ENCODE results near the gene SHC3. TPM values are rescaled to one million over a fixed set of nuclear protein-coding genes. Genes with fewer than 3 reads are reported as not detected.

Gene SHC3
- total RNA-seq, 1 donor from 2014 or later: 0.83 TPM

- Mint-ChIP-seq H3K36me3 (ENCODE audit: unreplicated experiment) (peaks cover 13% of the 10 kb centered on the region), H3K4me3 (ENCODE audit: unreplicated experiment) (no peak overlapping the region), H3K27ac (ENCODE audit: unreplicated experiment) (no peak overlapping the region), H3K4me1 (ENCODE audit: low read depth, unreplicated experiment) (no peaks in the 10 kb centered on the region), H3K9me3 (ENCODE audit: unreplicated experiment) (no peaks in the 10 kb centered on the region), H3K27me3 (ENCODE audit: unreplicated experiment) (peaks cover 3% of the 10 kb centered on the region)
- no peak for DNase-seq
- TF ChIP-seq, protein P1, sequence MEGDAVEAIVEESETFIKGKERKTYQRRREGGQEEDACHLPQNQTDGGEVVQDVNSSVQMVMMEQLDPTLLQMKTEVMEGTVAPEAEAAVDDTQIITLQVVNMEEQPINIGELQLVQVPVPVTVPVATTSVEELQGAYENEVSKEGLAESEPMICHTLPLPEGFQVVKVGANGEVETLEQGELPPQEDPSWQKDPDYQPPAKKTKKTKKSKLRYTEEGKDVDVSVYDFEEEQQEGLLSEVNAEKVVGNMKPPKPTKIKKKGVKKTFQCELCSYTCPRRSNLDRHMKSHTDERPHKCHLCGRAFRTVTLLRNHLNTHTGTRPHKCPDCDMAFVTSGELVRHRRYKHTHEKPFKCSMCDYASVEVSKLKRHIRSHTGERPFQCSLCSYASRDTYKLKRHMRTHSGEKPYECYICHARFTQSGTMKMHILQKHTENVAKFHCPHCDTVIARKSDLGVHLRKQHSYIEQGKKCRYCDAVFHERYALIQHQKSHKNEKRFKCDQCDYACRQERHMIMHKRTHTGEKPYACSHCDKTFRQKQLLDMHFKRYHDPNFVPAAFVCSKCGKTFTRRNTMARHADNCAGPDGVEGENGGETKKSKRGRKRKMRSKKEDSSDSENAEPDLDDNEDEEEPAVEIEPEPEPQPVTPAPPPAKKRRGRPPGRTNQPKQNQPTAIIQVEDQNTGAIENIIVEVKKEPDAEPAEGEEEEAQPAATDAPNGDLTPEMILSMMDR (IDR thresholded peaks at IDR 0.05; ENCODE audit: partially characterized antibody, unreplicated experiment): no peak
These were observed 16.0 kb upstream of the SHC3 start for GRCh38 chr9:89194421-89195130.

DNA sequence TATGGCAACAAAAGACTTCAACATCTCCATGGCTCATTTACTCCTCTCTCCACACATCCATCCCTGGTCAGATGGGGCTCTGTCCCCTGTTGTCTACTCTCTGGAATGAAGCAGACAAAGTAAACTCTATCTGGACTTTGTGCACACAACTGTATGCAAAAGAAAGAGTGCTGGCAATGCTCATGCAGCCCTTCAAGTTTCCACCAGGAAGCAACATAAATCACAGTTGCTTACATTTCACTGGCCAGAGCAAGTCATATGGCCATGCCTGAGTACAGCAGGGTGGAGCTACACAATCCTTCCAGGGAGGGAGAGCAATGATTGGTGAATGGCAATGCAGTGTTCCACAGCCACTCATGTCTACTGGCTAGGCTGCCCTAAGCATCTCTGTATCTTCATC, 12.4 kb upstream of the SHC3 start:
- Mint-ChIP-seq H3K36me3 (ENCODE audit: unreplicated experiment) (peaks cover 9% of the 10 kb centered on the region), H3K4me3 (ENCODE audit: unreplicated experiment) (no peak overlapping the region), H3K27me3 (ENCODE audit: unreplicated experiment) (peaks cover 3% of the 10 kb centered on the region), H3K27ac (ENCODE audit: unreplicated experiment) (no peak overlapping the region), H3K9me3 (ENCODE audit: unreplicated experiment) (no peaks in the 10 kb centered on the region), H3K4me1 (ENCODE audit: low read depth, unreplicated experiment) (peaks cover 5% of the 10 kb centered on the region)
- TF ChIP-seq, protein P1 (IDR thresholded peaks at IDR 0.05; ENCODE audit: partially characterized antibody, unreplicated experiment): no peak
- no peak for DNase-seq

- no peak for DNase-seq
- TF ChIP-seq, protein P1 (IDR thresholded peaks at IDR 0.05; ENCODE audit: partially characterized antibody, unreplicated experiment): no peak
- Mint-ChIP-seq H3K27me3 (ENCODE audit: unreplicated experiment) (peaks cover 12% of the 10 kb centered on the region), H3K36me3 (ENCODE audit: unreplicated experiment) (peaks cover 9% of the 10 kb centered on the region), H3K4me3 (ENCODE audit: unreplicated experiment) (no peak overlapping the region), H3K9me3 (ENCODE audit: unreplicated experiment) (peaks cover 3% of the 10 kb centered on the region), H3K4me1 (ENCODE audit: low read depth, unreplicated experiment) (peaks cover 5% of the 10 kb centered on the region), H3K27ac (ENCODE audit: unreplicated experiment) (no peak overlapping the region)
These were observed 10.6 kb upstream of the SHC3 start for GRCh38 chr9:89189215-89189614.

- no peak overlapping the region for H3K4me3 Mint-ChIP-seq (ENCODE audit: unreplicated experiment)
- peaks cover 6% of the 10 kb centered on the region for H3K9me3 Mint-ChIP-seq (ENCODE audit: unreplicated experiment)
- no peak overlapping the region for H3K27ac Mint-ChIP-seq (ENCODE audit: unreplicated experiment)
- TF ChIP-seq, protein P1 (IDR thresholded peaks at IDR 0.05; ENCODE audit: partially characterized antibody, unreplicated experiment): no peak
- peaks cover 5% of the 10 kb centered on the region for H3K4me1 Mint-ChIP-seq (ENCODE audit: low read depth, unreplicated experiment)
- H3K27me3 Mint-ChIP-seq (ENCODE audit: unreplicated experiment): peaks cover 15% of the 10 kb centered on the region
- peaks cover 2% of the 10 kb centered on the region for H3K36me3 Mint-ChIP-seq (ENCODE audit: unreplicated experiment)
- DNase-seq: no peak
These were observed 9.3 kb upstream of the SHC3 start for GRCh38 chr9:89187950-89188349.

- Mint-ChIP-seq H3K4me3 (ENCODE audit: unreplicated experiment) (no peak overlapping the region), H3K27me3 (ENCODE audit: unreplicated experiment) (peaks cover 18% of the 10 kb centered on the region), H3K36me3 (ENCODE audit: unreplicated experiment) (no peaks in the 10 kb centered on the region), H3K9me3 (ENCODE audit: unreplicated experiment) (peaks cover 6% of the 10 kb centered on the region), H3K4me1 (ENCODE audit: low read depth, unreplicated experiment) (peaks cover 5% of the 10 kb centered on the region), H3K27ac (ENCODE audit: unreplicated experiment) (no peak overlapping the region)
- no peak for DNase-seq
- TF ChIP-seq, protein P1 (IDR thresholded peaks at IDR 0.05; ENCODE audit: partially characterized antibody, unreplicated experiment): no peak
These were observed 8.9 kb upstream of the SHC3 start for GRCh38 chr9:89187541-89187940.

Data from glutamatergic neuron (in vitro differentiated cells).